ENCODE results near the gene TAF1C. TPM values are rescaled to one million over a fixed set of nuclear protein-coding genes. Genes with fewer than 3 reads are reported as not detected.

Gene TAF1C
- total RNA-seq, 3 donors from 2014 or later: 35.0 to 49.7 (median 42.2) TPM

DNA sequence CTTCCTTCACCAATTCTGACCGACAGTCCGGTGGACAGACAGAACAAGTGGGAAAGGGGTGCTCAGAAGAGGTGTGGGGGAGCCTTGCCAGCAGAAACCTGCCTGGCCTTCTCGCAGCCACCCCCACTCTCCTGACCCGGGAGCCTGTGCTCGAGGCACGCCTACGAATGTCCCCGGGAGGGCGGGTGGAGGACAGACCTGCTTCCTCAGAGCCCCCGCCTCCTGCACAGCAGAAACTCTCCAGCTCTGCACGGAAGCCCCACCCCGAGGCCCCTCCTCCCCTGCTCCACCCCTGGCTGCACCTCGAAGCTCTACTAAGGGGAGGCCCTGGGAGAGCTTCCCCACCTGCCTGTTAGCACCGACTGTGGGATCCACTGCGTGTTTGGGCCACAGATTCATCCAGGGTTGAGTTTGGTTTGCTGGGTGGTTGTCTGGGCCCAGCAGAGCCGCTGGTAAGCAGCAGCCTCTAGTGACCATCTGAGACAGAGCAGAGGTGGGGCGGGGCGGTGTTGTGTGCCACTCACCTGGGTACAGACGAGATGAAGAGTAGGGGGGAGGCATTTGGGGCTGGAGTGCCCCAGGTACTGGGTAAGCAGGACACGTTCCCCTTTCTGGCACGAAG lies 6.2 kb downstream of the TAF1C start:
- H3K36me3 ChIP-seq (ENCODE audit: low read depth): peaks cover 4% of the 10 kb centered on the region
- no peaks in the 10 kb centered on the region for H3K9me3 ChIP-seq
- H3K4me3 ChIP-seq: no peak overlapping the region
- TF ChIP-seq, protein P1, sequence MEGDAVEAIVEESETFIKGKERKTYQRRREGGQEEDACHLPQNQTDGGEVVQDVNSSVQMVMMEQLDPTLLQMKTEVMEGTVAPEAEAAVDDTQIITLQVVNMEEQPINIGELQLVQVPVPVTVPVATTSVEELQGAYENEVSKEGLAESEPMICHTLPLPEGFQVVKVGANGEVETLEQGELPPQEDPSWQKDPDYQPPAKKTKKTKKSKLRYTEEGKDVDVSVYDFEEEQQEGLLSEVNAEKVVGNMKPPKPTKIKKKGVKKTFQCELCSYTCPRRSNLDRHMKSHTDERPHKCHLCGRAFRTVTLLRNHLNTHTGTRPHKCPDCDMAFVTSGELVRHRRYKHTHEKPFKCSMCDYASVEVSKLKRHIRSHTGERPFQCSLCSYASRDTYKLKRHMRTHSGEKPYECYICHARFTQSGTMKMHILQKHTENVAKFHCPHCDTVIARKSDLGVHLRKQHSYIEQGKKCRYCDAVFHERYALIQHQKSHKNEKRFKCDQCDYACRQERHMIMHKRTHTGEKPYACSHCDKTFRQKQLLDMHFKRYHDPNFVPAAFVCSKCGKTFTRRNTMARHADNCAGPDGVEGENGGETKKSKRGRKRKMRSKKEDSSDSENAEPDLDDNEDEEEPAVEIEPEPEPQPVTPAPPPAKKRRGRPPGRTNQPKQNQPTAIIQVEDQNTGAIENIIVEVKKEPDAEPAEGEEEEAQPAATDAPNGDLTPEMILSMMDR (IDR thresholded peaks at IDR 0.05): no peak
- intact Hi-C loops (cut with DNase I, micrococcal nuclease): no loop called here
- DNase-seq (peak in 1 of 3 donors; percentile 38), ATAC-seq (no peak)
- peaks cover 7% of the 10 kb centered on the region for H3K4me1 ChIP-seq (ENCODE audit: low read depth)

DNA sequence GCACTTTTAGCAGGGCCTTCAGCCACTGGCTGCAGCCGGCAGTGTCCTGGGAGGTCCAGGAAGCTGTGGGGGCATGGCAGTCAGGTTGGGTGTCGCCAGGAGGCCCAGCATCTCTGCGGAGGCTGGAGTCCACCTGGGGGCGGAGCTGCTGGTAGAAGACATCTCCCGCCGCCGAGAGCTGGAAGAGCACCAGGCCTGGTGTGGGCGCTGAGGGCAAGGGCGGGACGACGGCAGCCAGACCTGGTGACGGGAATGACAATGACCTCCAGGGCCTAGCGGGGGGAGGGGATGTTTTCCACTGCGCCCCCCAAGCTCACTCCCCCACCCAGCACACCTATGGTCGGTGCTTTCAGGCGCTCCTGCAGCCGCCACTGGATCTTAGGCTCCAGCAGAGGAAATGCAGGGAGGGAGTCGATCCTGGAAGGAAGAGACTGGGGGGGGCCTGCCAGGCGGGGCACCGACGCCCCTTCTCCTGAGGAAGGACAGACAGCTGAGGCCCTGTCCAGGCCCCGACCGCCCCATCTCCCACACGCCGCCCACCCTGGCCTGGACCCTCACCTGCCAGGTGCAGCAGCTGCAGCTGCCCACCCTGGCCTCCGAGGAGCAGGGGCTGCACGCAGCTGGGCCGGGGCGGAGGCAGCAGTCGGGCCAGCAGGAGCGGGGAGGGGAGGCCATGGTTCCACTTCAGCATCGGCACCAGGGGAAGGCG lies 7.1 kb downstream of the TAF1C start:
- peaks cover 4% of the 10 kb centered on the region for H3K4me1 ChIP-seq (ENCODE audit: low read depth)
- DNase-seq: no peak
- intact Hi-C loops (cut with DNase I, micrococcal nuclease): no loop called here

DNA sequence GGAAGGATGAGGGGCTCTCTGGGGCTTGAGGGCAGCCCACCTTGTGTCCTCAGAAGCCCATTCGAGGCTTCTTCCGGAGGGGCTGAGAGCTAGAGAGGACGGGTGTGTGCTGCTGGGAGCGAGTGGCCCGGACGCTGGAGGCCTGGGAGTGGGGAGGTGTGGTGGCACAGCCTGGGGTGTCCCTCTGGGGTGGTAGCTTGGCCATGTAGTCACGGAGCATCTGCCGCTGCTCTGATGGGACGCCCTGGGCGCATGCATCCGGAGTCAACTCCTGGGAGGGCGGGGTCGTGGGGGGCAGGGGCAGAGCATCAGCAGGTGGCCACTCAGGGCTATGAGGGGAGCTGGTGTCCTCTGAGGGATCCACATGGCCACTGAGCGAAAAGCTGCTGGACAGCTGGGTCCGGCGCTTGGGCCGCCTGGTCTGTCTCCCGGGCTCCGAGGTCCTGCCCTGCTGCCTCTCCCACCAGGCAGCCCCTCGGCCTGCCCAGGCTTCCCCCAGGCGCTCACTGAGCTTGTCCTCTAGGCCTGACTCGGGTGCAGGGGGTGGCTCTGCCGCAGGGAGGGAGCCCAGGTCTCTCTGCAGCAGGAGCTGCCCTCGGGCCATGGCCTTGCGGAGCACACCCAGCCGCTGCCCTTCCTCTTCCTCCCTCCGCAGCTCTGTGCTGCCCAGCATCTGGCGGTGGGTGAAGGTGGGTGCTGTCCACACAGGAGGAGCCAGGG lies 7.8 kb downstream of the TAF1C start:
- Histone ChIP-seq H3K4me1 (ENCODE audit: low read depth) (peaks cover 4% of the 10 kb centered on the region), H3K36me3 (ENCODE audit: low read depth) (peaks cover 4% of the 10 kb centered on the region), H3K9me3 (no peaks in the 10 kb centered on the region), H3K4me3 (no peak overlapping the region)
- ATAC-seq (no peak), DNase-seq (no peak)
- TF ChIP-seq, protein P1 (IDR thresholded peaks at IDR 0.05): no peak
- intact Hi-C loops (cut with DNase I, micrococcal nuclease): no loop called here

More for the DNA sequence above, 7.1 kb downstream of the TAF1C start:
- H3K36me3 ChIP-seq (ENCODE audit: low read depth): peaks cover 4% of the 10 kb centered on the region
- no peak overlapping the region for H3K4me3 ChIP-seq
- TF ChIP-seq, protein P1 (IDR thresholded peaks at IDR 0.05): no peak
- no peaks in the 10 kb centered on the region for H3K9me3 ChIP-seq
- no peak for ATAC-seq

DNA sequence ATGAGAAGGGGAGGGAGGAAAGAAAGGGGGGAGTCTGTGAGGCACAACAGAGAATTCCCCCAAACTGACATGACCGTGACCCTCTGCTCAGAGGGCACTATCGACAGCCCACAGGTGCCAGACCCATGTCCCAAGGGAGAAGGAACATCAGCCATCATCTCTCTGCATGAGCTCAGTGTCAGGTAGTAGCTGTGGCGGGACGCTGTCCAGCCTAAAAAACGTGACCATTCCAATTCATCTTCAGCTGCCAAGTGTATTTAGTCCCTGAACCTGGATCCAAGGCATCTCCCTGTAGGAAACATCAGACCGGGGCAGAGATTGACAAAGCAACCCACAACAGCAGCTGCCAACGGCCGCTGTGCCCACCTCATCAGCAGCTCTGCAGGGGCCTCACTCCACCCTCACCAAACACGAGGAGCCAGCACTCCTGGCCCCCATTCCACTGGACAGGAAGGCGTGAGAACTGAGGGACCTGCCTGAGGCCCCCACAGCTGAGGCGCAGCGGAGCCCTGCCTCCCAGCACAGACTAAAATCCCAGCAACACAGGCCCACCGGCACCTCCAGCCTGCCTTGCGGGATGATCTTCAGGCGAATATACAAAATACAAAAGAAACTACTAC lies 8.6 kb downstream of the TAF1C start:
- no peak overlapping the region for H3K4me3 ChIP-seq
- peaks cover 4% of the 10 kb centered on the region for H3K36me3 ChIP-seq (ENCODE audit: low read depth)
- peaks cover 4% of the 10 kb centered on the region for H3K4me1 ChIP-seq (ENCODE audit: low read depth)
- ATAC-seq (no peak), DNase-seq (no peak)
- TF ChIP-seq, protein P1 (IDR thresholded peaks at IDR 0.05): no peak
- no peaks in the 10 kb centered on the region for H3K9me3 ChIP-seq
- intact Hi-C loops (cut with DNase I, micrococcal nuclease): no loop called here

DNA sequence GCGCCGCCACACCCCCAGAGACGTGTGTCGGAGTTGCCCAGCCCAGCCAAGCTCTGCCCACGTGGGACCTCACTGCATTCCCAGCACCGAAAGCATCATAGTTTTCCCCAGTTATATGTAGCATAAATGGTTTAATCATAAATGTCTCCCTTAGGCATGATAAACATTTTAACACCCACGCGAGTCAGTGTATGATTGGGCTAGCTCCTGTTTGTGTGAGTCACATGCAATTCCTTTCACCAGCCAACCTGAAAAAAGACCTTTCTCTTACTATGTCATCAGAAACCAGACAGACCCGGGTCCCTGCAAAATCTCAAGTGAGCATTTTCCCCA lies 9.2 kb downstream of the TAF1C start:
- TF ChIP-seq, protein P1 (IDR thresholded peaks at IDR 0.05): no peak
- DNase-seq (no peak), ATAC-seq (no peak)
- intact Hi-C loops (cut with DNase I, micrococcal nuclease): no loop called here
- H3K36me3 ChIP-seq (ENCODE audit: low read depth): peaks cover 4% of the 10 kb centered on the region
- H3K4me3 ChIP-seq: no peak overlapping the region
- peaks cover 4% of the 10 kb centered on the region for H3K4me1 ChIP-seq (ENCODE audit: low read depth)
- no peaks in the 10 kb centered on the region for H3K9me3 ChIP-seq
